Erythroblast (primary cell): ENCODE results near the gene LYPLA2.

ENCODE experiments used
- GATA1 ChIP-seq: IDR thresholded peaks from 2 replicates; pipeline ENCODE4 v1.6.1; 2011; ENCODE audit warnings: low read depth, mild to moderate bottlenecking, control low read depth, low read length, moderate library complexity
- POLR2A ChIP-seq: IDR thresholded peaks from 2 replicates; pipeline ENCODE4 v1.6.1; 2011; ENCODE audit warnings: mild to moderate bottlenecking, low read length

GRCh38 chr1:23787701-23788100, 3.2 kb upstream of the LYPLA2 start:
- no peak for TF ChIP-seq POLR2A
- no peak for TF ChIP-seq GATA1
